ENCODE data around the gene ILDR1.

DNA sequence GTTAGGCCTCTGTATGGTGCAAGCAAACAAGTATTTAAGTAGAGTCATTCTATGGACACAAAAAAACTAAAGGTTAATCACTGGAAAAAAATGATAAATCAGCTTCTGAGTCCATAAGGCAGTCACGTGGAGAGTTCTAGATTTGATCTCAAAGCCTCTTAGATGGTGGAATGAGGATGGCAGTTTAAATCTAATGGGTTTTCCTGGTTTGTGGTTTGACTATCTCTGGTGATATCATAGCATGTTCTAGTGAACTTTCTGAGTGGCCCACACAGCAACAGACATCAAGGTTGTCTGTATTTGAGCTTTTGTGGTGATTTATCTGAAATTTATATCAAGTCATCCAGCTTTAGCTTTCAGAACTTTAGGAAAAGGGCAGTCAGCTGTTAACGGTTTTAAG lies 52.4 kb downstream of the ILDR1 start:
- TF ChIP-seq, protein P1, sequence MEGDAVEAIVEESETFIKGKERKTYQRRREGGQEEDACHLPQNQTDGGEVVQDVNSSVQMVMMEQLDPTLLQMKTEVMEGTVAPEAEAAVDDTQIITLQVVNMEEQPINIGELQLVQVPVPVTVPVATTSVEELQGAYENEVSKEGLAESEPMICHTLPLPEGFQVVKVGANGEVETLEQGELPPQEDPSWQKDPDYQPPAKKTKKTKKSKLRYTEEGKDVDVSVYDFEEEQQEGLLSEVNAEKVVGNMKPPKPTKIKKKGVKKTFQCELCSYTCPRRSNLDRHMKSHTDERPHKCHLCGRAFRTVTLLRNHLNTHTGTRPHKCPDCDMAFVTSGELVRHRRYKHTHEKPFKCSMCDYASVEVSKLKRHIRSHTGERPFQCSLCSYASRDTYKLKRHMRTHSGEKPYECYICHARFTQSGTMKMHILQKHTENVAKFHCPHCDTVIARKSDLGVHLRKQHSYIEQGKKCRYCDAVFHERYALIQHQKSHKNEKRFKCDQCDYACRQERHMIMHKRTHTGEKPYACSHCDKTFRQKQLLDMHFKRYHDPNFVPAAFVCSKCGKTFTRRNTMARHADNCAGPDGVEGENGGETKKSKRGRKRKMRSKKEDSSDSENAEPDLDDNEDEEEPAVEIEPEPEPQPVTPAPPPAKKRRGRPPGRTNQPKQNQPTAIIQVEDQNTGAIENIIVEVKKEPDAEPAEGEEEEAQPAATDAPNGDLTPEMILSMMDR (IDR thresholded peaks at IDR 0.05; ENCODE audit: poor library complexity) = no peak
- TF ChIP-seq EZH2phosphoT487 (IDR thresholded peaks at IDR 0.05; ENCODE audit: low read depth, severe bottlenecking, unreplicated experiment) (no peak), EZH2 (IDR thresholded peaks at IDR 0.05; ENCODE audit: borderline replicate concordance) (no peak)
